Neuron (in vitro differentiated cells): ENCODE results near the gene PCED1B.

ENCODE experiments used
- H2AFZ ChIP-seq: one replicate; pipeline ENCODE4 v1.6.1; 2013; ENCODE audit warnings: low read depth, mild to moderate bottlenecking, inconsistent platforms, low read length, moderate library complexity
- H3K27me3 ChIP-seq: one replicate; pipeline ENCODE4 v1.6.1; 2013; ENCODE audit warnings: low read length; ENCODE audit not compliant: insufficient read depth
- H3K36me3 ChIP-seq: one replicate; pipeline ENCODE4 v1.6.1; 2013; ENCODE audit warnings: low read length; ENCODE audit not compliant: insufficient read depth
- H3K4me1 ChIP-seq: one replicate; pipeline ENCODE4 v1.6.1; 2013; ENCODE audit warnings: low read length; ENCODE audit not compliant: insufficient read depth
- H3K4me3 ChIP-seq: 2 replicates; pipeline ENCODE4 v1.5.1; 2013; ENCODE audit warnings: mild to moderate bottlenecking, low read length, moderate library complexity
- H3K9me3 ChIP-seq: one replicate; pipeline ENCODE4 v1.6.1; 2013; ENCODE audit warnings: low read length

Gene PCED1B

GRCh38 chr12:47236109-47236714, 156.8 kb downstream of the PCED1B start:
- Histone ChIP-seq H3K27me3 (no peaks in the 10 kb centered on the region), H3K4me1 (no peaks in the 10 kb centered on the region), H3K36me3 (no peaks in the 10 kb centered on the region), H3K4me3 (no peak overlapping the region), H2AFZ (no peak overlapping the region), H3K9me3 (no peaks in the 10 kb centered on the region)

- Histone ChIP-seq H3K4me3 (no peak overlapping the region), H3K4me1 (no peaks in the 10 kb centered on the region), H2AFZ (no peak overlapping the region), H3K9me3 (no peaks in the 10 kb centered on the region), H3K36me3 (no peaks in the 10 kb centered on the region), H3K27me3 (no peaks in the 10 kb centered on the region)
Observed at GRCh38 chr12:47237751-47238211, 158.4 kb downstream of the PCED1B start.

- Histone ChIP-seq H3K36me3 (no peaks in the 10 kb centered on the region), H2AFZ (no peak overlapping the region), H3K9me3 (no peaks in the 10 kb centered on the region), H3K4me1 (no peaks in the 10 kb centered on the region), H3K4me3 (no peak overlapping the region), H3K27me3 (no peaks in the 10 kb centered on the region)
Observed at GRCh38 chr12:47238669-47239114, 159.3 kb downstream of the PCED1B start.

- Histone ChIP-seq H3K36me3 (no peaks in the 10 kb centered on the region), H3K4me3 (no peak overlapping the region), H3K4me1 (no peaks in the 10 kb centered on the region), H3K27me3 (no peaks in the 10 kb centered on the region), H2AFZ (no peak overlapping the region), H3K9me3 (no peaks in the 10 kb centered on the region)
Observed at GRCh38 chr12:47242426-47242825, 163.0 kb downstream of the PCED1B start.

- H3K4me1 ChIP-seq: no peaks in the 10 kb centered on the region
- no peaks in the 10 kb centered on the region for H3K27me3 ChIP-seq
- no peak overlapping the region for H2AFZ ChIP-seq
- H3K4me3 ChIP-seq: no peak overlapping the region
- no peaks in the 10 kb centered on the region for H3K9me3 ChIP-seq
- no peaks in the 10 kb centered on the region for H3K36me3 ChIP-seq
Observed at GRCh38 chr12:47244835-47245234, 165.4 kb downstream of the PCED1B start.

- H3K4me3 ChIP-seq: no peak overlapping the region
Observed at GRCh38 chr12:47245623-47246022, 166.2 kb downstream of the PCED1B start.

GRCh38 chr12:47247418-47247817, 168.0 kb downstream of the PCED1B start:
- H3K9me3 ChIP-seq: no peaks in the 10 kb centered on the region

More at GRCh38 chr12:47245623-47246022, 166.2 kb downstream of the PCED1B start:
- no peaks in the 10 kb centered on the region for H3K36me3 ChIP-seq
- no peak overlapping the region for H2AFZ ChIP-seq
- H3K4me1 ChIP-seq: no peaks in the 10 kb centered on the region
- no peaks in the 10 kb centered on the region for H3K27me3 ChIP-seq
- no peaks in the 10 kb centered on the region for H3K9me3 ChIP-seq

GRCh38 chr12:47249082-47249481, 169.7 kb downstream of the PCED1B start:
- H3K4me1 ChIP-seq: no peaks in the 10 kb centered on the region
- no peak overlapping the region for H2AFZ ChIP-seq
- no peaks in the 10 kb centered on the region for H3K36me3 ChIP-seq
- H3K27me3 ChIP-seq: no peaks in the 10 kb centered on the region
- no peaks in the 10 kb centered on the region for H3K9me3 ChIP-seq
- H3K4me3 ChIP-seq: no peak overlapping the region

More at GRCh38 chr12:47247418-47247817, 168.0 kb downstream of the PCED1B start:
- Histone ChIP-seq H3K27me3 (no peaks in the 10 kb centered on the region), H3K4me1 (no peaks in the 10 kb centered on the region), H3K36me3 (no peaks in the 10 kb centered on the region), H2AFZ (no peak overlapping the region), H3K4me3 (no peak overlapping the region)

- H2AFZ ChIP-seq: no peak overlapping the region
- no peaks in the 10 kb centered on the region for H3K27me3 ChIP-seq
Observed at GRCh38 chr12:47249719-47250357, 170.4 kb downstream of the PCED1B start.

GRCh38 chr12:47251919-47252318, 172.5 kb downstream of the PCED1B start:
- H3K4me3 ChIP-seq: no peak overlapping the region
- no peaks in the 10 kb centered on the region for H3K4me1 ChIP-seq
- H3K27me3 ChIP-seq: no peaks in the 10 kb centered on the region
- H3K9me3 ChIP-seq: no peaks in the 10 kb centered on the region
- no peak overlapping the region for H2AFZ ChIP-seq
- H3K36me3 ChIP-seq: no peaks in the 10 kb centered on the region

More at GRCh38 chr12:47249719-47250357, 170.4 kb downstream of the PCED1B start:
- Histone ChIP-seq H3K36me3 (no peaks in the 10 kb centered on the region), H3K4me1 (no peaks in the 10 kb centered on the region), H3K4me3 (no peak overlapping the region), H3K9me3 (no peaks in the 10 kb centered on the region)

- Histone ChIP-seq H3K36me3 (no peaks in the 10 kb centered on the region), H2AFZ (no peak overlapping the region), H3K9me3 (no peaks in the 10 kb centered on the region), H3K4me3 (no peak overlapping the region), H3K4me1 (no peaks in the 10 kb centered on the region), H3K27me3 (no peaks in the 10 kb centered on the region)
Observed at GRCh38 chr12:47264951-47265350, 185.5 kb downstream of the PCED1B start.

GRCh38 chr12:47265391-47265790, 186.0 kb downstream of the PCED1B start:
- no peaks in the 10 kb centered on the region for H3K36me3 ChIP-seq
- H3K27me3 ChIP-seq: no peaks in the 10 kb centered on the region
- H3K4me1 ChIP-seq: no peaks in the 10 kb centered on the region
- H2AFZ ChIP-seq: no peak overlapping the region
- H3K9me3 ChIP-seq: no peaks in the 10 kb centered on the region
- H3K4me3 ChIP-seq: no peak overlapping the region

GRCh38 chr12:47267571-47267970, 188.2 kb downstream of the PCED1B start:
- H3K4me3 ChIP-seq: no peak overlapping the region
- H3K36me3 ChIP-seq: no peaks in the 10 kb centered on the region
- no peaks in the 10 kb centered on the region for H3K9me3 ChIP-seq
- no peak overlapping the region for H2AFZ ChIP-seq
- H3K4me1 ChIP-seq: no peaks in the 10 kb centered on the region
- no peaks in the 10 kb centered on the region for H3K27me3 ChIP-seq
